B cell (primary cell): ENCODE data around the gene SSTR1. TPM values are rescaled to one million over a fixed set of nuclear protein-coding genes. Genes with fewer than 3 reads are reported as not detected.

Source experiments
- ATAC-seq: fragments of 200-7000 bp; cut with Tn5 transposase; one replicate; pipeline ENCODE4 v1.10.0; 2021; ENCODE audit warnings: low read depth, mild to moderate bottlenecking, moderate number of reproducible peaks, moderate library complexity
- CTCF ChIA-PET: fragments of 350-600 bp; sonication (Branson Sonifier 250); formaldehyde crosslinking; loops from one replicate; lab custom pipeline; 2021; ENCODE audit warnings: antibody characterized with exemption, inconsistent platforms; lab: Charles Lee
- POLR2A ChIA-PET: fragments of 350-600 bp; sonication (Branson Sonifier 250); formaldehyde crosslinking; loops from one replicate; lab custom pipeline; 2021; ENCODE audit warnings: antibody characterized with exemption; lab: Charles Lee
- DNase-seq: peaks from one replicate; pipeline ENCODE4 v3.0.0; 2013
- H2AFZ ChIP-seq: 2 replicates; pipeline ENCODE4 v1.6.1; 2012; ENCODE audit warnings: mild to moderate bottlenecking, low read depth, low read length; ENCODE audit not compliant: insufficient read depth, poor library complexity, severe bottlenecking
- H3K27ac ChIP-seq, 2 donors: 1 replicate in 1 of 2; 2 replicates in 1 of 2; pipeline ENCODE4 v1.5.1; 2012 to 2013; ENCODE audit warnings: low read length in 2 of 2, mild to moderate bottlenecking in 2 of 2, moderate library complexity in 1 of 2
- H3K27me3 ChIP-seq, 4 experiments: fragments of 200-600 bp in 1 of 4; sonication (generic) in 1 of 4; replicated peaks in 1 of 4; 1 replicate in 2 of 4; 2 replicates in 2 of 4; pipeline versions ENCODE4 v1.6.1 to v1.7.0; 2013 to 2016; ENCODE audit warnings: low read length in 3 of 4, mild to moderate bottlenecking in 2 of 4, mixed read lengths in 1 of 4, moderate library complexity in 1 of 4; ENCODE audit not compliant: insufficient read depth in 4 of 4, control insufficient read depth in 3 of 4; ENCODE audit errors: control extremely low read depth in 1 of 4
- H3K36me3 ChIP-seq, 2 experiments: replicated peaks in 1 of 2; 1 replicate in 1 of 2; 2 replicates in 1 of 2; pipeline versions ENCODE4 v1.6.1 to v1.7.1; 2013; ENCODE audit warnings: low read length in 1 of 2; ENCODE audit not compliant: insufficient read depth in 2 of 2, control insufficient read depth in 1 of 2; ENCODE audit errors: control extremely low read depth in 1 of 2, extremely low read depth in 1 of 2
- H3K4me1 ChIP-seq, 2 donors: fragments of 200-600 bp in 1 of 2; sonication (generic) in 1 of 2; 1 replicate in 1 of 2; 2 replicates in 1 of 2; pipeline versions ENCODE4 v1.5.1 to v1.6.1; 2013 to 2017; ENCODE audit warnings: low read length in 2 of 2; ENCODE audit not compliant: control insufficient read depth in 2 of 2, insufficient read depth in 2 of 2
- H3K4me2 ChIP-seq: replicated peaks from 2 replicates; pipeline ENCODE3; 2012; ENCODE audit warnings: mild to moderate bottlenecking, low read depth, low read length; ENCODE audit not compliant: poor library complexity, severe bottlenecking
- H3K4me3 ChIP-seq, 5 experiments: fragments of 200-600 bp in 1 of 5; sonication (generic) in 1 of 5; 1 replicate in 3 of 5; 2 replicates in 2 of 5; pipeline versions ENCODE4 v1.5.1 to v1.7.0; 2011 to 2016; ENCODE audit warnings: low read length in 4 of 5, mild to moderate bottlenecking in 4 of 5, low read depth in 2 of 5, control low read depth in 1 of 5, moderate library complexity in 1 of 5; ENCODE audit not compliant: insufficient read depth in 1 of 5; ENCODE audit errors: control extremely low read depth in 1 of 5, extremely low read depth in 1 of 5
- H3K79me2 ChIP-seq: fragments of 200-600 bp; sonication (generic); one replicate; pipeline ENCODE4 v1.6.0; 2016; ENCODE audit warnings: low read length; ENCODE audit not compliant: control insufficient read depth, insufficient read depth
- H3K9ac ChIP-seq: fragments of 200-600 bp; sonication (generic); 2 replicates; pipeline ENCODE4 v1.6.1; 2017; ENCODE audit warnings: mild to moderate bottlenecking, low read length, moderate library complexity
- H3K9me3 ChIP-seq, 3 donors: one replicate each; pipeline versions ENCODE4 v1.6.1 to v1.7.1; 2013; ENCODE audit warnings: low read length in 2 of 3; ENCODE audit not compliant: control insufficient read depth in 2 of 3, insufficient read depth in 1 of 3; ENCODE audit errors: control extremely low read depth in 1 of 3
- H4K20me1 ChIP-seq: 2 replicates; pipeline ENCODE4 v1.6.0; 2012; ENCODE audit warnings: mild to moderate bottlenecking, low read length; ENCODE audit not compliant: insufficient read depth, control insufficient read depth, poor library complexity, severe bottlenecking
- H3K27ac Mint-ChIP-seq: one replicate; pipeline ENCODE4 v1.8.0; 2021; ENCODE audit warnings: mixed read lengths
- H3K27me3 Mint-ChIP-seq: one replicate; pipeline ENCODE4 v1.8.0; 2021; ENCODE audit warnings: mixed read lengths
- H3K4me1 Mint-ChIP-seq: one replicate; pipeline ENCODE4 v1.8.0; 2021; ENCODE audit warnings: mixed read lengths
- H3K4me3 Mint-ChIP-seq: one replicate; pipeline ENCODE4 v1.8.0; 2021; ENCODE audit warnings: mixed read lengths
- H3K9me3 Mint-ChIP-seq: one replicate; pipeline ENCODE4 v1.8.0; 2022; ENCODE audit warnings: mixed read lengths; ENCODE audit not compliant: insufficient read depth
- CTCF ChIP-seq: fragments of 200-600 bp; IDR thresholded peaks from one replicate; pipeline ENCODE4 v1.8.0; 2022; ENCODE audit warnings: antibody characterized with exemption, mild to moderate bottlenecking
- EZH2 ChIP-seq: IDR thresholded peaks from 2 replicates; pipeline ENCODE4 v1.6.1; 2012; ENCODE audit warnings: borderline replicate concordance, low read depth, mild to moderate bottlenecking, moderate library complexity, low read length; ENCODE audit not compliant: insufficient read depth, poor library complexity, severe bottlenecking
- WGBS: methylation state at CpG from one replicate; pipeline ENCODE4 v1.1.5; 2013; ENCODE audit warnings: missing lambda C conversion rate; ENCODE audit not compliant: insufficient coverage; 5-methylcytosine and 5-hydroxymethylcytosine counted together
- intact Hi-C: fragments of 100-400 bp; cut with micrococcal nuclease; formaldehyde crosslinking; loops from one replicate; pipeline ENCODE4 v1.10.0; 2022
- polyA plus RNA-seq: library from polyadenylated mRNA; depleted of rRNA; stranded (reverse); fragments of >200 nt; gene quantifications from 2 replicates; pipeline ENCODE4 v1.2.3, GENCODE V29; 2012
- total RNA-seq, 2 donors: library from RNA; stranded (reverse); fragments of 120-200 nt in 1 of 2; gene quantifications; 1 replicate in 1 of 2; 2 replicates in 1 of 2; pipeline versions ENCODE4 v1.2.3 to v1.2.4, GENCODE V29; 2013 to 2022

The SSTR1 gene
- total and polyA plus RNA-seq, 2 donors (not counting 1 experiment from before 2014, with no cell fraction given): not detected

- no peaks in the 10 kb centered on the region for H3K4me1 Mint-ChIP-seq
- CTCF ChIA-PET: interaction anchor here (0.7 kb wide), 1 partner anchor 340 kb away, joined by 3 read pairs; no protein-coding TSS in a partner anchor
- no peak overlapping the region for H3K4me3 ChIP-seq
- no peak for DNase-seq
- TF ChIP-seq EZH2 (no peak), CTCF (no peak)
- H2AFZ ChIP-seq: no peak overlapping the region
- no peak overlapping the region for H3K4me3 Mint-ChIP-seq
- H3K27ac ChIP-seq: no peak overlapping the region
- POLR2A ChIA-PET: no interaction called here
- no peak overlapping the region for H3K9ac ChIP-seq
- no peaks in the 10 kb centered on the region for H4K20me1 ChIP-seq
- no peak for ATAC-seq
- H3K4me1 ChIP-seq: no peaks in the 10 kb centered on the region
- H3K4me2 ChIP-seq: no peak overlapping the region
- no peaks in the 10 kb centered on the region for H3K36me3 ChIP-seq
- intact Hi-C loops: no loop called here
- no peaks in the 10 kb centered on the region for H3K27me3 Mint-ChIP-seq
- no peaks in the 10 kb centered on the region for H3K9me3 Mint-ChIP-seq
- no peaks in the 10 kb centered on the region for H3K9me3 ChIP-seq
- H3K27ac Mint-ChIP-seq: no peak overlapping the region
- no CpG with 5 or more reads among the region's 2 CpGs for WGBS
- H3K79me2 ChIP-seq: no peaks in the 10 kb centered on the region
- H3K27me3 ChIP-seq: no peaks in the 10 kb centered on the region
These were observed 9.8 kb upstream of the SSTR1 start for GRCh38 chr14:38197784-38198335.

GRCh38 chr14:38198425-38198824 lies 9.3 kb upstream of the SSTR1 start:
- no peak for DNase-seq
- ChIA-PET POLR2A (no interaction called here), CTCF (no interaction called here)
- intact Hi-C loops: no loop called here
- no peak overlapping the region for H3K4me3 ChIP-seq
- Mint-ChIP-seq H3K4me3 (no peak overlapping the region), H3K27ac (no peak overlapping the region), H3K27me3 (no peaks in the 10 kb centered on the region), H3K4me1 (no peaks in the 10 kb centered on the region), H3K9me3 (no peaks in the 10 kb centered on the region)
- H3K27me3 ChIP-seq: no peaks in the 10 kb centered on the region
- no peak overlapping the region for H3K9ac ChIP-seq
- TF ChIP-seq CTCF (no peak), EZH2 (no peak)
- no peaks in the 10 kb centered on the region for H3K4me1 ChIP-seq
- H3K79me2 ChIP-seq: no peaks in the 10 kb centered on the region
- H3K9me3 ChIP-seq: no peaks in the 10 kb centered on the region
- H3K4me2 ChIP-seq: no peak overlapping the region
- no peaks in the 10 kb centered on the region for H3K36me3 ChIP-seq
- H2AFZ ChIP-seq: no peak overlapping the region
- ATAC-seq: no peak
- no peak overlapping the region for H3K27ac ChIP-seq
- no peaks in the 10 kb centered on the region for H4K20me1 ChIP-seq
- WGBS: 55% methylated on average over 3 of the region's 4 CpGs
